HG03442 (cell line): ENCODE data around the gene PCBP3.

ENCODE experiments used
- ATAC-seq: cut with Tn5 transposase; IDR thresholded peaks from one replicate; pipeline ENCODE4 v1.9.1; 2021; ENCODE audit warnings: mild to moderate bottlenecking, moderate library complexity; ENCODE audit not compliant: unreplicated experiment

Gene PCBP3

GRCh38 chr21:45856442-45856841 is 212.9 kb downstream of the PCBP3 start:
- no peak for ATAC-seq

DNA sequence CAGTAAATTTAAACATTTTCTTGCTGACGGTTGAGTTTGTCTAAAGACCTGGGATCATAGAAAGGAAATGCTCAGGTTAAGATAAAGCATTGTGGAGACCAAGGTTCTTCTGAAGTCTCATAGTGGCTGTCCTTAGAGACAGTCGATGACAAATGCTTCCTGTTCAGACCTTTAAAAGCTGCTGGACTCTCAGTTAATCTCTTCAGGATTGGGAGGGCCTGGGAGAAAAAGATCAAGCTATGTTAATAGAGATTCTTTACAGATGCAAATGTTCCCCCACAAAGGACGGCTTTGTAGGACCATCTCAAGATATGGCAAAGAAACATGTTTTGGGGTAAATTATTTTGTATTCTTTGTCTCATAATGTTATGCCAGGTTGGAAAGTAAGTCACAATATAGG is 213.4 kb downstream of the PCBP3 start:
- no peak for ATAC-seq

GRCh38 chr21:45857761-45858160 is 214.2 kb downstream of the PCBP3 start:
- ATAC-seq = no peak

- no peak for ATAC-seq
These were observed 214.7 kb downstream of the PCBP3 start for GRCh38 chr21:45858180-45858579.

DNA sequence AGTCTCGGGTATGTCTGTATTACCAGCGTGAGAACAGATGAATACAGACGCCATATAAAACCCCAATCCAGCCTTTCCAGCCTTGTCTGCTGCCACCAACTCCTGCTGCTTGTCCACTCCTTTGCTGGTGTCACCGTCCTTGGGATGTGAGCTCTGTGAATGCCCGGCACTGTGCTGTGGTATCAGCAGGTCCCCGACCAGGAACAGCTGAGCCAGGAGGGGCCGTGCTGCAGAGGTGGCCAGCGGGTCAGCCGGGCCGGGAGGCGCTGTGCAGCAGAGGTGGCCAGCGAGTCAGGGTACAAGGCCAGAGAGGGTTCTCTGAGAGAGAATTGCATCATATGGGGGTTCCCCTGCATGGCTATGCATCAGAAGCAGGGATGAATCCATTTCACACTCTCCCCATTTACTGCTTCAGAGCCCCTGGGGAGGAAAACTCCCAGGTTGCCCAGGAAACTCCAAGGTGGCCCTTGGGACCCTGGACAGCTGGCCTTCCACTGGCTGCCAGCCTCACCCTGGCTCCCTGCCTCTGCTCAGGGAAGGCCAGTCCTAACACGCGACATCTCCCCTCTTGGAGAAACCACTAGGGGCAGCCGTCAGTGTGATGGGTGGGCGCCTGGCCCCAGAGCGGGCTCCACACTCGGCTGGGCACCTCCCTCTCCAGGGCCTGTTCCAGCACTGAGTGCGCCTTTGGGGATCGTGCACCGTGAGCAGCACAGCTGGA is 215.7 kb downstream of the PCBP3 start:
- ATAC-seq = no peak

DNA sequence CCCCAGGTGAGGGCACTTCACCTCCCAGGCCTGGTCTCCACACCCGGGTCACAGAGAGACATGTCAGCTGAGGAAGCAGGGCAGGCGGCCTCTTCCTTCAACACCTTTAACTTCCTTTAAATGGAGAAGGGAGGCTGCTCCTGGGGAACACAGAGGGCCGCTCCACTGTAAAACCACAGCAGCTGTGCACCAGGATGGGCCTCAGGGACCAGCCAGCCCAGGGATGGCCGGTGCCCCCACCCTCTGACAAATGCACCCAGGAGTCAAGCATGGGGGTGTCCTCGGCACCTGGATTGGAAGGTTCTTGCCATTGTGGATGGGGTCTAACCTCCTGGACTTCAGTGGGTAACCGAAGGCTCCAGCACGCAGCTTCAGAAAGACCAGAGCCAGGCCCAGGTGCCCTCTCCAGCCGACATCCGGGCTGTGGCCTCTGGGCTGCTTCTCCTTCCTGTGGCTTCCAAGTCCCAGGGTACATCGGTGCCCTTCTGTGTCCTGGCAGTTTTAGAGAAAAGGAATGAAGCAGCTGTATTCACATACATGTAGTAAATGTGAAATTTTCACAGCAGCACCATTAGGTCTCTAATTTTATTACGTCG is 216.3 kb downstream of the PCBP3 start:
- ATAC-seq = no peak

- ATAC-seq = no peak
These were observed 217.1 kb downstream of the PCBP3 start for GRCh38 chr21:45860493-45861155.

DNA sequence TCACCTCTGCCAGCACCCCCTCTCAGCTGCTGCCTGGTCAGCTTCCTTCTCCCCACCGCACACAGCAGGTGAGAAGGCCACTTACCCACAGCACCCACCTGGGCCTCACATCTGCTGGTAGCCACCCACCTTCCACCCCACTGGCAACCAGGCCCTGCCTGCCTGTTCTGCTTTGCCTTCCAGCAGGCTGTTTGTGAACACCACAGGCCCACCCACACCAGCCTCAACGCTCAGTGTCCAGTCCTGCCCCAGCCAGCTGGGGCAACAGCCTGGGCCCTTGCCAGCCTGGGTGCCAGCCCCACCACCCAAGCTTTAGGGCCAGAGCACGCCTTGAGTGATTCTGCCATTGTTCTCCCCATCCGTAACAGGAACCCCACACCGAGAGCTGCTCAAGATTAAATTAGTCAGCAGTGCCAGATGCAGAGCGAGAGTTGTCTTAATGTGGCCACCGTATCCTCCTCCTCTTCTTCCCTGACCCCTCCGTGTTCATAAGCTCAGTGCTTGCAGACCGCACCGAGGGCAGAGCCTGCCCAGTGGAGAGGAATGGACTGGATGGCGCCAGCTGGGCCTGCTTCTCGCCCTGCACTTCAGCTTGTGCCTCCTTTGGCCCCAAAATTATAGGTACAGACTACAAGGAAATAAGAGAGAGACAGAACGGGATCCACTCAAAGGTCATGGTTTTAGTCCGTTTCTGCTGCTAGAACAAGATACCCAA is 217.8 kb downstream of the PCBP3 start:
- ATAC-seq = no peak

- ATAC-seq = no peak
These were observed 219.2 kb downstream of the PCBP3 start for GRCh38 chr21:45862543-45863207.

DNA sequence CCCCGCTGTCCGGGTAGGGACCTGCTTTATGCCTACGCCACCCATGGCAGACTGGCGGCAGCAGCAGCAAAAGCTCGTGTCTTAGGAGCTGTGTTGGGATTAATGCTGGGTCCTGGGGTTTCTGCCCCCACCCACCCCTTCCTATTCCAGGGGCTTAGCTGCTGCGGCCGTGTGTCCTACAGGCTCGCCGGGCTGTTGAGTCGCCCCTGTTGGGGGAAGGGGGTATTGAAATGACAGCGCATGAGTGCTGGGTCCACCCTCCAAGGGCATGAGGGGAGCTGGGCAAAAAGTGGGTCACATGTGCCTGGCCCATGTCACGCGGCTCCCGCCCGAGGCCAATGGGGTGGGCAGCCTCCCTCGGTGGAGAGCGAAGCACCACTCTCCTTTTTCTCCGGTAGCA is 219.7 kb downstream of the PCBP3 start:
- no peak for ATAC-seq

DNA sequence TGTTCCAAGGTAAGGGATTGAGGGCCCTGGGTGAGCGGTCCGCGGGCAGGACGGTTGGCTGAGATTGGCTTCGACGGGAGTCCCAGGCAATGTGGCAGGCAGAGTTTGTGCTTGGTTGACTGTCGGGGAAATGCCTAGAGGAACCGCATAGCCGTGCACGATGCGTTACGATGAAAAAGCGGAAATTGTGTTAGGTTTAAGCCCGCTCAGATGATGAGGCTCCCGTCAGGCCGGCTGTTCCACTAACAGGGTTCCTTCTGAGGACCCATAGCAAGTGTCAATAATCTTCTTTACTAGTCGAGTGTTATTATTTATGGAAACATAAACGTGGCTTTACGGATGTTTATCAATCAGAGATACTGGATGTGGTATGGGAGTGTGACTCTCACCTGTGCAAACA is 220.2 kb downstream of the PCBP3 start:
- ATAC-seq = no peak

- no peak for ATAC-seq
These were observed 220.9 kb downstream of the PCBP3 start for GRCh38 chr21:45864436-45864835.

GRCh38 chr21:45865106-45865835 is 221.7 kb downstream of the PCBP3 start:
- no peak for ATAC-seq

DNA sequence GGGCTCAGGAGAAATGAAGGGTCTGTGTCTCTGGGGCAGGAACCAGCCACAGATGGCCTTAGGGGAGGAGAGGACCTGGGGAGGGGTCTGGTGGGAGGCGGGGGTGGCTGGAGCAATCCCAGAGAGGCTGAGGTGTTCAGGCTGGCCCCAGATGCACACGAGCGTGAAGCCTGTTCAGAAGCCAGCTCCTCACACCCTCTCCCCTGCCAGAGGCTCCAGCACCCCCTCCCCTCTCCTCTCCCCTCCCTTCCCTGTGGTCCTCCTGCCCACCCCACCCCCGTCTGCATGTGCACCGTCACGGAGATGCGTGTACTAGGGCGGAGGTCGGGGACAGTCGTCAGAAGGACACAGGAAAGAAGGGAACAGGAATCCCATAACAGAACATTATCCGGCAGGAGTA is 223.0 kb downstream of the PCBP3 start:
- ATAC-seq = no peak

- no peak for ATAC-seq
These were observed 223.6 kb downstream of the PCBP3 start for GRCh38 chr21:45867041-45867666.

- no peak for ATAC-seq
These were observed 224.2 kb downstream of the PCBP3 start for GRCh38 chr21:45867671-45868081.

GRCh38 chr21:45868086-45868485 is 224.6 kb downstream of the PCBP3 start:
- no peak for ATAC-seq

DNA sequence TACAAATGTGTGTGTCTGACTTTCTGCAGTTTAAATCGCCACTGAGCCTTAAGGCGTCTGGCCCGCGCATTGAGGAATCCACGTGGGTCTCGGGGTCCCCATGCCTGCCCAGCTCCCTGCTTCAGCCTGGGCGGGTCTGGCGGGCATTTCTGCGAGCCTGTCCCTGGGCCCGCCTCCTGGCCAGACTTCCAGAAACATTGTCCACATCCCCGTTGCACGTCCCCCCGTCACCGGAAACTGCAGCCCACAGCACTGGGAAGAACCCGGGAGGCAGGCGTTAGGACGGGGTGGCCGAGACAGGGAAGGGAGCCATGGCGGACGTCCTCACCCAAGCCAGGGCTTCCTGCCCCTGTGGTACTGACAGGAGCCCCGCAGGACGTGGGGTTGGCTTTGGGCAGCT is 225.0 kb downstream of the PCBP3 start:
- no peak for ATAC-seq

DNA sequence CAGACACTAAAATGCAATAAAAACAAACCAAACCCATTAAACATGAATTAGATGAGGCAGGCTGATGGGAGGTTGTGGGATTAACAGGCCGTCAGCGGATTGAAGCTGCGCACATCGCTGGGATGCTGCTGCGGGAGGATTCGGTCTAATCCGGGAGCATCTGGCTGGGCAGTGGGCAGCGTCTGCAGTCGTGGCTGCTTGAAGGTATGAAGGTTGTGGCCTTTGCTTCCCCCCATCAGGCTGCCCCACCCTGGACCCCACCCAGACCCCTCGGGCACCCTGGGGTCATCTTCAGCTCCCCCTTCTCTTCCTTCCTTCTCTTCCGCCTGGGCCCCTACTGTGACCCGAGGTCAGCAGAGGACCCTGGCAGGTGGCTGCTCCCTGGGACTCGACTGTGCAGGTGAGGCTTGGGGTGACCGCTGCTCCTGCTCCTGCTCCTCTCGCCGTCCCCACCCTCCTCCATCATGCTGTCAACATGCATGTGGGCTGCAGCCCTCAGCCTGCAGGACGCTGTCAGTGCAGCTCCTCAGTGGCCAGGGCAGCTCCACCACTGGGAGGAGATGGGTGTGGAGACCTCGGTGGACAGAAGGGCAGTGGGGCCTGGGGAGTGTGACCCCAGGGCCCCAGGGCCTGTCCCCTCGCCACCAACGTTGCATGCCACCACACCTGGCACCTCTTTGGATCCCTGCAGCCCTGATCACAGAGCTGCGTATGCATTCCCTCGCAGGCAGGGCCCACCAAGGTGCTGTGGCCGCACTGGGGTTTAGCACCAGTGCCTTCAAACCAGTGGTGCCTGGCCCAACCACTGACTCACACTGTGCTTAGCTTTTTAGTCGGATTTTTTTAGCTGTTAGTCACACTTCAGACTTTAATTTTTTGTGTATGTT is 225.8 kb downstream of the PCBP3 start:
- no peak for ATAC-seq
